ENCODE results near the gene UBE4A.

DNA sequence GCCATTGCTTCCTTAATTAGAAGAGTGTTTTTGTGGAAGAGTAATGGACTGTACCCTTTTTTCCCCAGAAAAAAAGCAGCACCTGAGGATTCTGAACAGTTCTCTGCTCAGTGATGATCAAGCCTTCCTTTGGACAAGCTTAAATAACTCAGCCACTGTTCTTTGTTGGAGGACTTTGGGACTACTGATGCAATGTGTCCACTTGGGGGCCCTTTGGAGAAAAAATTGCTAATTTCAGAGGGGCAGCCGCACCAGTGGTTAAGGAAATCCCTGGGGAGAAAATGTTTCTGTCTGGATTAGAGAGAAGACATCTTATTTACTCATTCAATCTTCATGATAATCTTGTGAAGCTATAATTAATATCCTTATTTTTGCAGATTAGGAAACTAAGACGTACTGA is 71.6 kb downstream of the UBE4A start:
- TF ChIP-seq EP300 (IDR thresholded peaks at IDR 0.05; ENCODE audit: borderline replicate concordance): no peak
- no peak for TF ChIP-seq REST (IDR thresholded peaks at IDR 0.05; ENCODE audit: low read depth)
- no peak for TF ChIP-seq TAF1 (IDR thresholded peaks at IDR 0.05; ENCODE audit: low read depth)
- no peak for TF ChIP-seq TEAD4 (IDR thresholded peaks at IDR 0.05)

Measured in Ishikawa (cell line).